ENCODE results near the gene CTNNBIP1. TPM values are rescaled to one million over a fixed set of nuclear protein-coding genes. Genes with fewer than 3 reads are reported as not detected.
A peak's percentile ranks its signal among the peaks of the same experiment; 100 is the strongest.

CTNNBIP1 gene
- total RNA-seq, 4 donors from 2014 or later = 13.3 to 42.6 (median 15.7) TPM

GRCh38 chr1:9838946-9839345 is 71.1 kb downstream of the CTNNBIP1 start:
- TF ChIP-seq CTCF (IDR thresholded peaks at IDR 0.05) = no peak
- DNase-seq (ENCODE audit: low spot score) (no peak), ATAC-seq (ENCODE audit: low FRiP score) (no peak)

- ATAC-seq (ENCODE audit: low FRiP score) (peak; percentile 34), DNase-seq (ENCODE audit: low spot score) (no peak)
- TF ChIP-seq CTCF (IDR thresholded peaks at IDR 0.05) = no peak
Observed at GRCh38 chr1:9836632-9836960, 73.5 kb downstream of the CTNNBIP1 start.

- TF ChIP-seq CTCF (IDR thresholded peaks at IDR 0.05) = no peak
- peak; percentile 80 for ATAC-seq (ENCODE audit: low FRiP score)
- DNase-seq (ENCODE audit: low spot score) = no peak
Observed at GRCh38 chr1:9835758-9836631, 74.1 kb downstream of the CTNNBIP1 start.

- TF ChIP-seq CTCF (IDR thresholded peaks at IDR 0.05) = no peak
- ATAC-seq (ENCODE audit: low FRiP score) = peak; percentile 22
- DNase-seq (ENCODE audit: low spot score) = no peak
Observed at GRCh38 chr1:9835404-9835757, 74.7 kb downstream of the CTNNBIP1 start.

- TF ChIP-seq CTCF (IDR thresholded peaks at IDR 0.05) = no peak
- no peak for DNase-seq (ENCODE audit: low spot score)
- ATAC-seq (ENCODE audit: low FRiP score) = no peak
Observed at GRCh38 chr1:9833632-9834031, 76.4 kb downstream of the CTNNBIP1 start.

- DNase-seq (ENCODE audit: low spot score) (no peak), ATAC-seq (ENCODE audit: low FRiP score) (no peak)
- TF ChIP-seq CTCF (IDR thresholded peaks at IDR 0.05) = no peak
Observed at GRCh38 chr1:9827558-9828185, 82.4 kb downstream of the CTNNBIP1 start.

- no peak for TF ChIP-seq CTCF (IDR thresholded peaks at IDR 0.05)
- ATAC-seq (ENCODE audit: low FRiP score) = no peak
- no peak for DNase-seq (ENCODE audit: low spot score)
Observed at GRCh38 chr1:9826616-9827015, 83.5 kb downstream of the CTNNBIP1 start.

Data from omental fat pad (tissue), 4 donors.